ENCODE results near the gene ADAM10.

DNA sequence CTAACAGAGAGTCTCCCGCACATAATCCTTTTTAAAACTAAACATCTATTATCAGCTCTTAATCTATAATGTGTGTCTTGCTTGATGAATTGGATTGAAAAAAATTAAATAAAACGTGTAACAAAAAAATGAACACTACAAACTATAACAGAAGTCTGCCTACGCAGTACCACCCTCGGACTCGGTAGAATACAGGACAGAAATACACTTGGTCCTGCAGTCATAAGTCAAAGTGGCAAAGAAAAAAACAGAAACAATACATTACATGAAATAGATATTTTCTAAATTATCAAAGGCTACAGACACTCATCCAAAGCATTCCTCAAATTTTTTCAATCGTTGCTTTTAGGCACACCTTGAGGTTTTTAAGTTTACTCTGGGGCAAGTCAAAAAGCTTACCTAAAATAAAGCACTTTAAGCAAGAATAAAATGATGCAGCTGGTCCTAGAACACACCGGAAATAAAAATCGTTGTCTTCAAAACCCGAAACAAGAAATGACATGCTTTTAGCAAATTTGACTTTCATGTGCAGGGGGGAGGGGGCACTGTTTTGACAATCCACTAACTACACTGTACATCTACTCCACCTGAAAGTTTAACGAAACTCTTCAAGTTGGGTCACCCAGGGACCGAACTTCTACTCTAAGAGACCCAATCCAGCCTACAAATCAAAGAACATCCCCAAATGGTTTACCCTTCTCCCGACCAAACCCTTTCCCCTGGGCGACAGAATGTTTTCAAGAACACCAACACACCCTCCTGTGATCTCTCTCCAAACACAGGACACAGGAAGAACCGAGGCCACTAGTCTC, 1.3 kb downstream of the ADAM10 start:
- TF ChIP-seq EZH2 (IDR thresholded peaks at IDR 0.05; ENCODE audit: borderline replicate concordance, insufficient read depth, low read depth, low read length, poor library complexity, severe bottlenecking) = no peak
- TF ChIP-seq, protein P1, sequence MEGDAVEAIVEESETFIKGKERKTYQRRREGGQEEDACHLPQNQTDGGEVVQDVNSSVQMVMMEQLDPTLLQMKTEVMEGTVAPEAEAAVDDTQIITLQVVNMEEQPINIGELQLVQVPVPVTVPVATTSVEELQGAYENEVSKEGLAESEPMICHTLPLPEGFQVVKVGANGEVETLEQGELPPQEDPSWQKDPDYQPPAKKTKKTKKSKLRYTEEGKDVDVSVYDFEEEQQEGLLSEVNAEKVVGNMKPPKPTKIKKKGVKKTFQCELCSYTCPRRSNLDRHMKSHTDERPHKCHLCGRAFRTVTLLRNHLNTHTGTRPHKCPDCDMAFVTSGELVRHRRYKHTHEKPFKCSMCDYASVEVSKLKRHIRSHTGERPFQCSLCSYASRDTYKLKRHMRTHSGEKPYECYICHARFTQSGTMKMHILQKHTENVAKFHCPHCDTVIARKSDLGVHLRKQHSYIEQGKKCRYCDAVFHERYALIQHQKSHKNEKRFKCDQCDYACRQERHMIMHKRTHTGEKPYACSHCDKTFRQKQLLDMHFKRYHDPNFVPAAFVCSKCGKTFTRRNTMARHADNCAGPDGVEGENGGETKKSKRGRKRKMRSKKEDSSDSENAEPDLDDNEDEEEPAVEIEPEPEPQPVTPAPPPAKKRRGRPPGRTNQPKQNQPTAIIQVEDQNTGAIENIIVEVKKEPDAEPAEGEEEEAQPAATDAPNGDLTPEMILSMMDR (IDR thresholded peaks at IDR 0.05) = no peak
